Type B pancreatic cell (in vitro differentiated cells): ENCODE data around the gene TBL1X. TPM values are rescaled to one million over a fixed set of nuclear protein-coding genes. Genes with fewer than 3 reads are reported as not detected.

Experiments used
- DNase-seq: peaks from one replicate; pipeline ENCODE4 v3.0.0; 2021; ENCODE audit warnings: mixed read lengths; ENCODE audit not compliant: unreplicated experiment; ENCODE audit errors: extremely low spot score
- H3K27ac Mint-ChIP-seq: 2 replicates; pipeline ENCODE4 v1.8.0; 2021; ENCODE audit warnings: mild to moderate bottlenecking, mixed read lengths
- H3K27me3 Mint-ChIP-seq: 2 replicates; pipeline ENCODE4 v1.8.0; 2021; ENCODE audit warnings: mixed read lengths
- H3K36me3 Mint-ChIP-seq: 2 replicates; pipeline ENCODE4 v1.8.0; 2021; ENCODE audit warnings: mixed read lengths
- H3K4me1 Mint-ChIP-seq: one replicate; pipeline ENCODE4 v1.8.0; 2021; ENCODE audit warnings: mixed read lengths; ENCODE audit not compliant: unreplicated experiment
- H3K4me3 Mint-ChIP-seq: 2 replicates; pipeline ENCODE4 v1.8.0; 2021; ENCODE audit warnings: mild to moderate bottlenecking, mixed read lengths
- H3K9me3 Mint-ChIP-seq: 2 replicates; pipeline ENCODE4 v1.8.0; 2021; ENCODE audit warnings: mixed read lengths
- total RNA-seq: library from RNA; stranded (reverse); gene quantifications from 2 replicates; pipeline ENCODE4 v1.2.1, GENCODE V29; 2021; ENCODE audit warnings: low replicate concordance
- TF ChIP-seq, protein P1 (sequence below): fragments of 200-600 bp; sonication (generic); conservative IDR thresholded peaks from 2 replicates; pipeline ENCODE4 v1.5.0; 2021; ENCODE audit warnings: antibody characterized with exemption, mild to moderate bottlenecking

TBL1X gene
- total RNA-seq, 1 donor from 2014 or later: 41.3 TPM

DNA sequence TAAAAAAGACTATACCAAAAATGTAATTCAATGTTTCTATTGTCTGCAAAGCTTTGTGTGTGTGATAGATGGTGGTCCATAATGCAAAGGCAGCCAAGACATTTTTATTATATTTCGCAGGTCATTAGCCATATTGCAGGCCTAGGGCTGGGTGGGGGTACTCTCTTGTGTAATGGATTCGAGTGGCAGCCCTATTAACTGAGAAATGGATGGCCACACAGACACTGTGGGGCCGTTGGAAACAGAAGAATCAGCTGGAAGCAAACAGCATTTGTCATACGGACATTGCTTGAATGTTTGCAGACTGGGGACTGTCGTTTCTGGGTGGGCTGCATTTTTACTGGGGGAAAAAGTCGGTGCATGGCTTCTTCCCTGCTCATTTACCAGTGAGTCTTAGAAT is 199.4 kb downstream of the TBL1X start:
- no peaks in the 10 kb centered on the region for H3K4me1 Mint-ChIP-seq
- no peak overlapping the region for H3K4me3 Mint-ChIP-seq
- no peak overlapping the region for H3K27ac Mint-ChIP-seq
- TF ChIP-seq, protein P1, sequence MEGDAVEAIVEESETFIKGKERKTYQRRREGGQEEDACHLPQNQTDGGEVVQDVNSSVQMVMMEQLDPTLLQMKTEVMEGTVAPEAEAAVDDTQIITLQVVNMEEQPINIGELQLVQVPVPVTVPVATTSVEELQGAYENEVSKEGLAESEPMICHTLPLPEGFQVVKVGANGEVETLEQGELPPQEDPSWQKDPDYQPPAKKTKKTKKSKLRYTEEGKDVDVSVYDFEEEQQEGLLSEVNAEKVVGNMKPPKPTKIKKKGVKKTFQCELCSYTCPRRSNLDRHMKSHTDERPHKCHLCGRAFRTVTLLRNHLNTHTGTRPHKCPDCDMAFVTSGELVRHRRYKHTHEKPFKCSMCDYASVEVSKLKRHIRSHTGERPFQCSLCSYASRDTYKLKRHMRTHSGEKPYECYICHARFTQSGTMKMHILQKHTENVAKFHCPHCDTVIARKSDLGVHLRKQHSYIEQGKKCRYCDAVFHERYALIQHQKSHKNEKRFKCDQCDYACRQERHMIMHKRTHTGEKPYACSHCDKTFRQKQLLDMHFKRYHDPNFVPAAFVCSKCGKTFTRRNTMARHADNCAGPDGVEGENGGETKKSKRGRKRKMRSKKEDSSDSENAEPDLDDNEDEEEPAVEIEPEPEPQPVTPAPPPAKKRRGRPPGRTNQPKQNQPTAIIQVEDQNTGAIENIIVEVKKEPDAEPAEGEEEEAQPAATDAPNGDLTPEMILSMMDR: no peak
- H3K27me3 Mint-ChIP-seq: no peaks in the 10 kb centered on the region
- no peaks in the 10 kb centered on the region for H3K9me3 Mint-ChIP-seq
- peaks cover 7% of the 10 kb centered on the region for H3K36me3 Mint-ChIP-seq
- DNase-seq: no peak

- Mint-ChIP-seq H3K4me1 (no peaks in the 10 kb centered on the region), H3K4me3 (no peak overlapping the region), H3K36me3 (peaks cover 7% of the 10 kb centered on the region), H3K27me3 (no peaks in the 10 kb centered on the region), H3K9me3 (no peaks in the 10 kb centered on the region), H3K27ac (no peak overlapping the region)
- DNase-seq: no peak
- TF ChIP-seq, protein P1: no peak
Observed at GRCh38 chrX:9665113-9665512, 200.3 kb downstream of the TBL1X start.

DNA sequence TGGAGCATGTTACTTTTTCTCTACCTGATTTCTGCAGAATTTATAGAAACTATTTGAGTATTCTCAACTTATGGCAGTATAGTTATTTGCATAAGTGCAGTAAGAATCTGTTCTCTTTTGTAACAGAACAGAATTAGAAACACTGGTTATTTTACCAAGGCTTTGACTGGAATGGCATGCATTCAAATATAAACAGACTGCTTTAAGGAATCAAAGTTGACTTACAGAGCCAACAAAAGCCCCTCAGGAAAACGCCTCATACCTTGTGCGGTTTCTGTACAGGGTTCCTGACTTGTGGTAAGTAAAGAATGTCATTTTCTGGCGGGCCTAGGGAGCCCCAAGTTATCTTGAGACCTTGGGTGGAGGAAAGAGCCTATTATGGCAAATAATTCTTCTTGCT is 203.7 kb downstream of the TBL1X start:
- H3K36me3 Mint-ChIP-seq: peaks cover 10% of the 10 kb centered on the region
- H3K9me3 Mint-ChIP-seq: no peaks in the 10 kb centered on the region
- no peak for DNase-seq
- no peaks in the 10 kb centered on the region for H3K4me1 Mint-ChIP-seq
- no peak overlapping the region for H3K4me3 Mint-ChIP-seq
- no peak overlapping the region for H3K27ac Mint-ChIP-seq
- H3K27me3 Mint-ChIP-seq: no peaks in the 10 kb centered on the region
- TF ChIP-seq, protein P1: no peak

DNA sequence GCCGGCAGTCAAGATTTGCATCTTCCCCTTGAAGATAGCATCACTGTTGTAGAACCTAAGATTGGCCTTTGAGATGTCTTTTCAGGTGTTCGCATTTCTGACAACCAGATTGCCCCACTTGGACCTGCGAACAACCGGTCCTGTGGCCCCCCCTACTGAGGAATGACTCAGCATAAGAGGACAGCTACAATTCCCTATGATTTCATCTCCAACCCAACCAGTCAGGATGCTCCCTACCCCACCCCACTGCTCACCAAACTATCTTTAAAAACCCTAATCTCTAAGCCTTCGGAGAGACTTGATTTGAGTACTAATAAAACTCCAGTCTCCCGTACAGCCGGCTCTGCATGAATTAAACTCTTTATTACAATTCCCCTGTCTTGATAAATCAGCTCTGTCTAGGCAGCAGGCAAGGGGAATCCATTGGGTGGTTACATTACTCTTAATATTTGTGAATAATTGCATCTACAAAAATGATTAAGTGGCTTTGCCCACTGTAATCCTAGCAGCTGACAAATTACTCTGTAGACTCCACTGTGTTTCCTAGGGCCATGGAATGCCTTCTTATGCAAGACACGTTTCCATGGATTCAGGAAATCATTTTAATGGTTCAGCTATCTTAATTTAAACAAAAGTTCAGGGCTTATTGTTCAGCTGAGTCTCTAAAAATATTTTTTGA is 205.4 kb downstream of the TBL1X start:
- H3K4me3 Mint-ChIP-seq: no peak overlapping the region

GRCh38 chrX:9671998-9672397 is 207.1 kb downstream of the TBL1X start:
- Mint-ChIP-seq H3K36me3 (peaks cover 12% of the 10 kb centered on the region), H3K27ac (no peak overlapping the region)

More for the DNA sequence above, 205.4 kb downstream of the TBL1X start:
- Mint-ChIP-seq H3K4me1 (no peaks in the 10 kb centered on the region), H3K27me3 (no peaks in the 10 kb centered on the region), H3K36me3 (peaks cover 10% of the 10 kb centered on the region), H3K9me3 (no peaks in the 10 kb centered on the region), H3K27ac (no peak overlapping the region)
- TF ChIP-seq, protein P1: no peak
- no peak for DNase-seq

More at GRCh38 chrX:9671998-9672397, 207.1 kb downstream of the TBL1X start:
- no peaks in the 10 kb centered on the region for H3K9me3 Mint-ChIP-seq
- DNase-seq: no peak
- H3K4me3 Mint-ChIP-seq: no peak overlapping the region
- TF ChIP-seq, protein P1: no peak
- no peaks in the 10 kb centered on the region for H3K4me1 Mint-ChIP-seq
- H3K27me3 Mint-ChIP-seq: no peaks in the 10 kb centered on the region
